Hepatocyte (in vitro differentiated cells): ENCODE measurements around the gene ABLIM1.

Experiments
- EZH2 ChIP-seq: fragments of 200-600 bp; sonication (generic); IDR thresholded peaks from 2 replicates; pipeline ENCODE4 v1.6.1; 2016; ENCODE audit warnings: antibody characterized with exemption, mild to moderate bottlenecking, borderline replicate concordance
- EZH2phosphoT487 ChIP-seq: fragments of 200-600 bp; sonication (generic); IDR thresholded peaks from one replicate; pipeline ENCODE4 v1.6.1; 2018; ENCODE audit warnings: antibody characterized with exemption, mild to moderate bottlenecking, low read depth, moderate library complexity; ENCODE audit not compliant: unreplicated experiment, severe bottlenecking
- TF ChIP-seq, protein P1 (sequence below): fragments of 200-600 bp; sonication (generic); IDR thresholded peaks from 2 replicates; pipeline ENCODE4 v1.5.1; 2016; ENCODE audit warnings: antibody characterized with exemption, mild to moderate bottlenecking; ENCODE audit not compliant: poor library complexity

DNA sequence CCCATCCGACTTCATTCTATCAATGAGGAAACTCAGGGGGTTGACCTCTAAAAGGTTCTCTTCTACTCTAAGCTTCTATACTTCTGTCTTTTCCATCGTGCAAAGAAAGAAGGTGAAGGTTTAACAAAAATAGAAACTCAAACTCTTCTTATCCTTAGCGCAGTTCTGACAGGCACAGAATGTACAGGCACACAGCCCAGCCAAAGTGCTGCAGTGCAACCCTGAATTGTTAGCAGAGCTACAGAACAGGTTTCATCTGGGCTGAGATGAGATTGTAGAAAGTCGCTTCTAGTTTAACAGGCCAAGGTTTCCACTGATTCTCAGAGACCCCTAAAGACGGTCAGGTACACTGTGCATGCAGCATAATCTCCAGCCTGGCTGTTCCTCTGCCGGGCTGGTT is 174.5 kb downstream of the ABLIM1 start:
- TF ChIP-seq, protein P1, sequence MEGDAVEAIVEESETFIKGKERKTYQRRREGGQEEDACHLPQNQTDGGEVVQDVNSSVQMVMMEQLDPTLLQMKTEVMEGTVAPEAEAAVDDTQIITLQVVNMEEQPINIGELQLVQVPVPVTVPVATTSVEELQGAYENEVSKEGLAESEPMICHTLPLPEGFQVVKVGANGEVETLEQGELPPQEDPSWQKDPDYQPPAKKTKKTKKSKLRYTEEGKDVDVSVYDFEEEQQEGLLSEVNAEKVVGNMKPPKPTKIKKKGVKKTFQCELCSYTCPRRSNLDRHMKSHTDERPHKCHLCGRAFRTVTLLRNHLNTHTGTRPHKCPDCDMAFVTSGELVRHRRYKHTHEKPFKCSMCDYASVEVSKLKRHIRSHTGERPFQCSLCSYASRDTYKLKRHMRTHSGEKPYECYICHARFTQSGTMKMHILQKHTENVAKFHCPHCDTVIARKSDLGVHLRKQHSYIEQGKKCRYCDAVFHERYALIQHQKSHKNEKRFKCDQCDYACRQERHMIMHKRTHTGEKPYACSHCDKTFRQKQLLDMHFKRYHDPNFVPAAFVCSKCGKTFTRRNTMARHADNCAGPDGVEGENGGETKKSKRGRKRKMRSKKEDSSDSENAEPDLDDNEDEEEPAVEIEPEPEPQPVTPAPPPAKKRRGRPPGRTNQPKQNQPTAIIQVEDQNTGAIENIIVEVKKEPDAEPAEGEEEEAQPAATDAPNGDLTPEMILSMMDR: no peak
- TF ChIP-seq EZH2phosphoT487: no peak
- no peak for TF ChIP-seq EZH2
